HepG2 (cell line): Measurements from ENCODE around the gene SCT. TPM values are rescaled to one million over a fixed set of nuclear protein-coding genes. Genes with fewer than 3 reads are reported as not detected.

Experiments used
- AGO2 ChIP-seq: fragments of 200-400 bp; formaldehyde crosslinking; optimal IDR thresholded peaks from 2 replicates; pipeline ENCODE3; 2017; ENCODE audit warnings: mild to moderate bottlenecking, low read depth, low read length, moderate library complexity
- CEBPG ChIP-seq: IDR thresholded peaks from 2 replicates; pipeline ENCODE4 v1.6.1; 2016
- FOXP1 ChIP-seq, 2 experiments: fragments of 450-650 bp in 1 of 2; IDR thresholded peaks; 2 replicates each; pipeline ENCODE4 v1.6.1; 2017 to 2018; ENCODE audit warnings: antibody characterized with exemption in 1 of 2
- MIER2 ChIP-seq: IDR thresholded peaks from 2 replicates; pipeline ENCODE4 v1.6.1; 2016; ENCODE audit warnings: missing biosample characterization, missing genetic modification reagents
- MLLT10 ChIP-seq: sonication (generic); formaldehyde crosslinking; IDR thresholded peaks from 2 replicates; pipeline ENCODE4 v1.4.0; 2020; ENCODE audit warnings: missing genetic modification reagents
- PAF1 ChIP-seq: IDR thresholded peaks from 2 replicates; pipeline ENCODE4 v1.6.1; 2016; ENCODE audit warnings: missing genetic modification reagents, missing compliant biosample characterization
- PITX1 ChIP-seq: sonication (generic); formaldehyde crosslinking; IDR thresholded peaks from 2 replicates; pipeline ENCODE4 v1.5.1; 2020; ENCODE audit warnings: mild to moderate bottlenecking, missing genetic modification reagents
- RFX3 ChIP-seq: IDR thresholded peaks from 2 replicates; pipeline ENCODE4 v1.6.1; 2016; ENCODE audit warnings: missing biosample characterization, missing genetic modification reagents
- SIX1 ChIP-seq: sonication (generic); formaldehyde crosslinking; IDR thresholded peaks from 2 replicates; pipeline ENCODE4 v1.4.0; 2020; ENCODE audit warnings: missing genetic modification reagents, borderline replicate concordance
- SNRNP70 ChIP-seq: fragments of 200-400 bp; formaldehyde crosslinking; IDR thresholded peaks from 2 replicates; pipeline ENCODE4 v1.6.1; 2017; ENCODE audit warnings: mild to moderate bottlenecking, low read depth, low read length, moderate library complexity
- SRY ChIP-seq: sonication (generic); formaldehyde crosslinking; IDR thresholded peaks from 2 replicates; pipeline ENCODE4 v1.8.0; 2022; ENCODE audit warnings: mild to moderate bottlenecking, missing genetic modification reagents
- ZNF251 ChIP-seq: sonication (generic); formaldehyde crosslinking; IDR thresholded peaks from 2 replicates; pipeline ENCODE4 v1.9.0; 2021; ENCODE audit warnings: mild to moderate bottlenecking, missing genetic modification reagents
- ZNF513 ChIP-seq: sonication (generic); formaldehyde crosslinking; conservative IDR thresholded peaks from 2 replicates; pipeline ENCODE4 v1.5.0; 2020; ENCODE audit warnings: missing genetic modification reagents
- ZNF562 ChIP-seq: sonication (generic); formaldehyde crosslinking; IDR thresholded peaks from 2 replicates; pipeline ENCODE4 v1.8.0; 2022; ENCODE audit warnings: missing genetic modification reagents, borderline replicate concordance
- ZNF609 ChIP-seq: sonication (generic); formaldehyde crosslinking; IDR thresholded peaks from 2 replicates; pipeline ENCODE4 v1.4.0; 2020; ENCODE audit warnings: mild to moderate bottlenecking, missing genetic modification reagents, borderline replicate concordance
- polyA plus RNA-seq, 8 experiments: library from polyadenylated mRNA; depleted of rRNA in 3 of 8; stranded (reverse) in 7 of 8; unstranded in 1 of 8; fragments of >200 nt; fragmentation: Illumina TruSeq in 4 of 8; extraction: Trizol in 4 of 8; gene quantifications; 2 replicates each; pipeline versions ENCODE4 v1.2.1 to v1.2.3, GENCODE V29; 2011 to 2016; ENCODE audit warnings: low read depth in 4 of 8, missing spikeins in 1 of 8, mixed read lengths in 1 of 8; ENCODE audit not compliant: insufficient read depth in 1 of 8
- total RNA-seq, 5 experiments: library from RNA; depleted of rRNA; stranded (reverse); fragments of >200 nt; fragmentation: Illumina TruSeq; extraction: Trizol; gene quantifications; 2 replicates each; pipeline ENCODE4 v1.2.3, GENCODE V29; 2016; ENCODE audit warnings: low read depth in 1 of 5
- TF ChIP-seq, protein P1 (sequence below): IDR thresholded peaks from 2 replicates; pipeline ENCODE4 v1.6.1; 2016; ENCODE audit warnings: missing compliant biosample characterization, missing genetic modification reagents, borderline replicate concordance
- TF ChIP-seq, protein P2 (sequence below): IDR thresholded peaks from 2 replicates; pipeline ENCODE4 v1.6.1; 2012; ENCODE audit warnings: inconsistent platforms
- TF ChIP-seq, protein P3 (sequence below): sonication (generic); formaldehyde crosslinking; IDR thresholded peaks from 2 replicates; pipeline ENCODE4 v1.5.1; 2020; ENCODE audit warnings: mild to moderate bottlenecking, missing genetic modification reagents, moderate library complexity

The SCT gene
- total and polyA plus RNA-seq, 2 of the 13 experiments (the other 11 are each of a cell fraction or from before 2014, with no cell fraction given), result not detected

GRCh38 chr11:587978-588380 lies 39.0 kb downstream of the SCT start (continued):
- peak; percentile 31; the same call in 1 of the 2 replicates for TF ChIP-seq ZNF609
- TF ChIP-seq MLLT10 (CRISPR knock-in tag), result no peak
- no peak for TF ChIP-seq FOXP1 (IDR thresholded peaks at IDR 0.05)
- TF ChIP-seq FOXP1 (CRISPR knock-in tag; IDR thresholded peaks at IDR 0.05), result peak; percentile 25; the same call in 1 of the 2 replicates
- TF ChIP-seq ZNF513 (CRISPR knock-in tag), result no peak
- no peak; the same call in 1 of the 2 replicates for TF ChIP-seq SIX1 (CRISPR knock-in tag)
- TF ChIP-seq, protein P1, sequence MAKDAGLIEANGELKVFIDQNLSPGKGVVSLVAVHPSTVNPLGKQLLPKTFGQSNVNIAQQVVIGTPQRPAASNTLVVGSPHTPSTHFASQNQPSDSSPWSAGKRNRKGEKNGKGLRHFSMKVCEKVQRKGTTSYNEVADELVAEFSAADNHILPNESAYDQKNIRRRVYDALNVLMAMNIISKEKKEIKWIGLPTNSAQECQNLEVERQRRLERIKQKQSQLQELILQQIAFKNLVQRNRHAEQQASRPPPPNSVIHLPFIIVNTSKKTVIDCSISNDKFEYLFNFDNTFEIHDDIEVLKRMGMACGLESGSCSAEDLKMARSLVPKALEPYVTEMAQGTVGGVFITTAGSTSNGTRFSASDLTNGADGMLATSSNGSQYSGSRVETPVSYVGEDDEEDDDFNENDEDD (CRISPR knock-in tag), result peak; percentile 49; the same call in 1 of the 2 replicates
- no peak for TF ChIP-seq ZNF251 (CRISPR knock-in tag)
- TF ChIP-seq SNRNP70, result no peak
- TF ChIP-seq RFX3, result no peak
- TF ChIP-seq ZNF562, result no peak
- TF ChIP-seq MIER2, result no peak; the same call in 1 of the 2 replicates
- TF ChIP-seq PITX1 (CRISPR knock-in tag), result peak; percentile 69
- TF ChIP-seq SRY (CRISPR knock-in tag), result no peak
- peak; percentile 97 for TF ChIP-seq CEBPG (CRISPR knock-in tag)
- TF ChIP-seq, protein P2, sequence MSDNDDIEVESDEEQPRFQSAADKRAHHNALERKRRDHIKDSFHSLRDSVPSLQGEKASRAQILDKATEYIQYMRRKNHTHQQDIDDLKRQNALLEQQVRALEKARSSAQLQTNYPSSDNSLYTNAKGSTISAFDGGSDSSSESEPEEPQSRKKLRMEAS, result peak; percentile 46
- no peak for TF ChIP-seq AGO2
- no peak for TF ChIP-seq PAF1 (CRISPR knock-in tag)
- TF ChIP-seq, protein P3, sequence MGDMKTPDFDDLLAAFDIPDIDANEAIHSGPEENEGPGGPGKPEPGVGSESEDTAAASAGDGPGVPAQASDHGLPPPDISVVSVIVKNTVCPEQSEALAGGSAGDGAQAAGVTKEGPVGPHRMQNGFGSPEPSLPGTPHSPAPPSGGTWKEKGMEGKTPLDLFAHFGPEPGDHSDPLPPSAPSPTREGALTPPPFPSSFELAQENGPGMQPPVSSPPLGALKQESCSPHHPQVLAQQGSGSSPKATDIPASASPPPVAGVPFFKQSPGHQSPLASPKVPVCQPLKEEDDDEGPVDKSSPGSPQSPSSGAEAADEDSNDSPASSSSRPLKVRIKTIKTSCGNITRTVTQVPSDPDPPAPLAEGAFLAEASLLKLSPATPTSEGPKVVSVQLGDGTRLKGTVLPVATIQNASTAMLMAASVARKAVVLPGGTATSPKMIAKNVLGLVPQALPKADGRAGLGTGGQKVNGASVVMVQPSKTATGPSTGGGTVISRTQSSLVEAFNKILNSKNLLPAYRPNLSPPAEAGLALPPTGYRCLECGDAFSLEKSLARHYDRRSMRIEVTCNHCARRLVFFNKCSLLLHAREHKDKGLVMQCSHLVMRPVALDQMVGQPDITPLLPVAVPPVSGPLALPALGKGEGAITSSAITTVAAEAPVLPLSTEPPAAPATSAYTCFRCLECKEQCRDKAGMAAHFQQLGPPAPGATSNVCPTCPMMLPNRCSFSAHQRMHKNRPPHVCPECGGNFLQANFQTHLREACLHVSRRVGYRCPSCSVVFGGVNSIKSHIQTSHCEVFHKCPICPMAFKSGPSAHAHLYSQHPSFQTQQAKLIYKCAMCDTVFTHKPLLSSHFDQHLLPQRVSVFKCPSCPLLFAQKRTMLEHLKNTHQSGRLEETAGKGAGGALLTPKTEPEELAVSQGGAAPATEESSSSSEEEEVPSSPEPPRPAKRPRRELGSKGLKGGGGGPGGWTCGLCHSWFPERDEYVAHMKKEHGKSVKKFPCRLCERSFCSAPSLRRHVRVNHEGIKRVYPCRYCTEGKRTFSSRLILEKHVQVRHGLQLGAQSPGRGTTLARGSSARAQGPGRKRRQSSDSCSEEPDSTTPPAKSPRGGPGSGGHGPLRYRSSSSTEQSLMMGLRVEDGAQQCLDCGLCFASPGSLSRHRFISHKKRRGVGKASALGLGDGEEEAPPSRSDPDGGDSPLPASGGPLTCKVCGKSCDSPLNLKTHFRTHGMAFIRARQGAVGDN (CRISPR knock-in tag), result peak; percentile 86
